ENCODE results near the gene MAPK12. TPM values are rescaled to one million over a fixed set of nuclear protein-coding genes. Genes with fewer than 3 reads are reported as not detected.

The MAPK12 gene
- total RNA-seq, 1 experiment from 2014 or later = 21.1 TPM

DNA sequence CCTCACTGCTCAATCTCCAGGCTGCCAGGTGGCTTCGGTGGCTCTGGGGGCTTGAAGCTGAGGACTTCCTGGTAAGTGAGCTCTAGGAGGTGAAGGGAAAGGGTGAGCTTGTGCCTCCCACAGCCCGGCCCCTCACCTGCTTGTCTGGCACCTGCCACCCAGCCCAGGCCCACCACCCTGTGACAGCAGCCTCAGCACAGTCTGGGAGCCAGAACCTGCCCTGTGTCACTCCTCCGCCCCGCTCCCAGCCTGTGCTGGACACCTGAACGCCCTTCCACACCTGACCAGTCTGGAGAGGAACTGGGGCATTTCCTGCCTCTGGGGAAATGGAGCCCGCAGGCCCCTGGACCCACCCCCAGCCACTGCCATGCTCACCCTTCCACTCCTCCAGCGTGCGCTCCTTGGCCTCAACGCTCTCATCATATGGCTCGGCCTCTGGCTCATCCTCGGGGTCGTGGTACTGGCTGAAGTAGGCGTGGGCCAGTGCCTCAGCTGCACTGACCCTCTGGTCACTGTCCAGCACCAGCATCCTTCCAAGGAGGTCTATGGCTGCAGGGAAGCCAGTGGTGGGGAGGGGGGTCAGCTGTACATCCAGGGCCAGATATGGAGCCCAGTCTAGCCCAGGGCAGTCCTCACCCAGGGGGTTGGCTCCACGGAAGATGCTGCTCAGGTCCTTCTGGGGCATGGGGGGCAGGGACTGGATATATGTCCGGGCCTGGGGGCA is 3.6 kb upstream of the MAPK12 start:
- H3K4me3 Mint-ChIP-seq (ENCODE audit: low read depth, unreplicated experiment) = no peak overlapping the region
- TF ChIP-seq CTCF (IDR thresholded peaks at IDR 0.05; ENCODE audit: unreplicated experiment) = no peak
- no peak overlapping the region for H3K27ac Mint-ChIP-seq (ENCODE audit: unreplicated experiment)
- peaks cover 24% of the 10 kb centered on the region for H3K4me1 Mint-ChIP-seq (ENCODE audit: low read depth, unreplicated experiment)
- H3K9me3 Mint-ChIP-seq (ENCODE audit: low read depth, unreplicated experiment) = no peaks in the 10 kb centered on the region
- no TSS peak for BruUV-seq (replicated peaks)
- intact Hi-C loops (cut with micrococcal nuclease; ENCODE audit: unreplicated experiment) = no loop called here
- peaks cover 27% of the 10 kb centered on the region for H3K36me3 Mint-ChIP-seq (ENCODE audit: insufficient read depth, unreplicated experiment)
- H3K27me3 Mint-ChIP-seq (ENCODE audit: unreplicated experiment) = no peaks in the 10 kb centered on the region
- DNase-seq = no peak
- CTCF ChIA-PET = no interaction called here

GRCh38 chr22:50264104-50264745 is 2.7 kb upstream of the MAPK12 start:
- no peaks in the 10 kb centered on the region for H3K27me3 Mint-ChIP-seq (ENCODE audit: unreplicated experiment)
- DNase-seq = no peak
- peaks cover 20% of the 10 kb centered on the region for H3K4me1 Mint-ChIP-seq (ENCODE audit: low read depth, unreplicated experiment)
- peaks cover 22% of the 10 kb centered on the region for H3K36me3 Mint-ChIP-seq (ENCODE audit: insufficient read depth, unreplicated experiment)
- H3K27ac Mint-ChIP-seq (ENCODE audit: unreplicated experiment) = no peak overlapping the region
- no peaks in the 10 kb centered on the region for H3K9me3 Mint-ChIP-seq (ENCODE audit: low read depth, unreplicated experiment)
- intact Hi-C loops (cut with micrococcal nuclease; ENCODE audit: unreplicated experiment) = no loop called here
- no TSS peak for BruUV-seq (replicated peaks)
- H3K4me3 Mint-ChIP-seq (ENCODE audit: low read depth, unreplicated experiment) = no peak overlapping the region
- TF ChIP-seq CTCF (IDR thresholded peaks at IDR 0.05; ENCODE audit: unreplicated experiment) = no peak
- CTCF ChIA-PET = no interaction called here

GRCh38 chr22:50262973-50263617 is 1.6 kb upstream of the MAPK12 start:
- Mint-ChIP-seq H3K9me3 (ENCODE audit: low read depth, unreplicated experiment) (no peaks in the 10 kb centered on the region), H3K27ac (ENCODE audit: unreplicated experiment) (no peak overlapping the region), H3K4me1 (ENCODE audit: low read depth, unreplicated experiment) (peaks cover 9% of the 10 kb centered on the region), H3K36me3 (ENCODE audit: insufficient read depth, unreplicated experiment) (peaks cover 21% of the 10 kb centered on the region), H3K27me3 (ENCODE audit: unreplicated experiment) (no peaks in the 10 kb centered on the region), H3K4me3 (ENCODE audit: low read depth, unreplicated experiment) (no peak overlapping the region)
- TF ChIP-seq CTCF (IDR thresholded peaks at IDR 0.05; ENCODE audit: unreplicated experiment) = no peak
- intact Hi-C loops (cut with micrococcal nuclease; ENCODE audit: unreplicated experiment) = no loop called here
- no TSS peak for BruUV-seq (replicated peaks)
- no peak for DNase-seq
- CTCF ChIA-PET = interaction anchor here (0.7 to 1.0 kb wide), 2 partner anchors 43 to 79 kb away, joined by 3 to 4 read pairs; no protein-coding TSS in a partner anchor

DNA sequence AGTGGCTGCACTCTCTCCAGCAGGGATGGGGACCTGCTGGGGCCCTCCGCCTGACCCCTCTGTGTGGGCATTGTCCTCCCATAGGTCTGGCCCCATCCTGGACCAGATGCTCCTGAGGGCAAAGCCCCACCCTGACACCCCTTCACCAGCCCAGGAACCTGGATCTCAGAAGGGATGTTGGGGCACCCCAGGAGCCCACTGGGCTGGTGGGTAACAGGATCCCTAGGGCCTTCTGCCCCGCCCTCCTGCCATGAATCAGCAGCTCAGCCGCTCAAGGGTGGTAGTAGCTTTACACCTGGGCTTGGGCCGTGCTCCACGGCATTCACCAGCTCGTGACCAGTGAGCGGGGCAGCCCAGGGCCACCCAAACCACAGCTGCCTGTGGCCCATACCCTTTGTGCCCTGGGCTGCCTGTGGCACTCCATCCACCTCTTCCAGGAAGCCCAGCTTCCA is 1.0 kb upstream of the MAPK12 start:
- BruUV-seq (replicated peaks) = no TSS peak
- peak; percentile 58 for DNase-seq
- H3K4me1 Mint-ChIP-seq (ENCODE audit: low read depth, unreplicated experiment) = peaks cover 9% of the 10 kb centered on the region
- peak overlapping the region; percentile 72 for H3K27ac Mint-ChIP-seq (ENCODE audit: unreplicated experiment)
- no peak for TF ChIP-seq CTCF (IDR thresholded peaks at IDR 0.05; ENCODE audit: unreplicated experiment)
- no peaks in the 10 kb centered on the region for H3K27me3 Mint-ChIP-seq (ENCODE audit: unreplicated experiment)
- H3K9me3 Mint-ChIP-seq (ENCODE audit: low read depth, unreplicated experiment) = no peaks in the 10 kb centered on the region
- CTCF ChIA-PET = interaction anchor here (0.7 to 1.0 kb wide), 2 partner anchors 44 to 79 kb away, joined by 3 to 4 read pairs; no protein-coding TSS in a partner anchor
- H3K36me3 Mint-ChIP-seq (ENCODE audit: insufficient read depth, unreplicated experiment) = peaks cover 21% of the 10 kb centered on the region
- H3K4me3 Mint-ChIP-seq (ENCODE audit: low read depth, unreplicated experiment) = peak overlapping the region; percentile 61
- intact Hi-C loops (cut with micrococcal nuclease; ENCODE audit: unreplicated experiment) = no loop called here
